ENCODE measurements around the gene ARHGEF4. TPM values are rescaled to one million over a fixed set of nuclear protein-coding genes. Genes with fewer than 3 reads are reported as not detected.

ARHGEF4 gene
- total RNA-seq, 2 donors from 2014 or later, result 50.3 to 54.7 TPM

DNA sequence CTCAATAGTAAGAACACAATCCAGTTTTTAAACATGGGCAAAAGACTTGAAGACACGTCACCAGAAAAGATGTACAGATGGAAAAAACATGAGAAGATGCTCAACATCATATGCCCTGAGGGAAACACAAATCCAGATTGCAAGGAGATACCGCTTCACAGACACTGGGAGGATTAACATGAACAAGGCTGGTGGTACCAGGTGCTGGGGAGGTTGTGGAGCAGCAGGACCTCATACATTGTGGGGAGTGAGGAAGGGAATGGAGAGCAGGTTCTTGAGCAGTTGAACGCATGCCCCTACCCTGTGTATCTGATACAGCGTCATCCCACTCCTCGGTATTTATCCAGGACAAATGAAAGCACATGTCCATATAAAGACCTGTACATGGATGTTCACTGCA, 72.1 kb downstream of the ARHGEF4 start:
- Mint-ChIP-seq H3K36me3 (ENCODE audit: low read depth) (peaks cover 3% of the 10 kb centered on the region), H3K4me3 (no peak overlapping the region), H3K27ac (no peak overlapping the region), H3K27me3 (ENCODE audit: insufficient read depth) (peaks cover under 1% of the 10 kb centered on the region), H3K9me3 (peaks cover 20% of the 10 kb centered on the region), H3K4me1 (no peaks in the 10 kb centered on the region)
- TF ChIP-seq CTCF (conservative IDR thresholded peaks at IDR 0.05), result no peak
- H3K9me3 ChIP-seq (ENCODE audit: control insufficient read depth, low read length), result peaks cover 14% of the 10 kb centered on the region
- H3K27me3 ChIP-seq (ENCODE audit: control insufficient read depth, insufficient read depth, low read length, poor library complexity, severe bottlenecking), result no peaks in the 10 kb centered on the region
- H3K4me3 ChIP-seq (ENCODE audit: low read length), result no peak overlapping the region
- no peak overlapping the region for H3K9ac ChIP-seq (ENCODE audit: extremely low read depth, low read length, poor library complexity, severe bottlenecking)
- 89 to 92% methylated on average over 5 of the region's 5 CpGs for WGBS, 2 experiments (ENCODE audit: insufficient coverage in 1 of 2, insufficient read length in 1 of 2)
- no peaks in the 10 kb centered on the region for H3K4me1 ChIP-seq (ENCODE audit: control insufficient read depth, insufficient read depth, low read length)
- DNase-seq, result no peak
- H3K27ac ChIP-seq (ENCODE audit: low read depth, low read length), result no peak overlapping the region
- H3K36me3 ChIP-seq (ENCODE audit: control insufficient read depth, insufficient read depth, low read length), result no peaks in the 10 kb centered on the region

GRCh38 chr2:130910931-130911330, 74.2 kb downstream of the ARHGEF4 start:
- H3K9me3 Mint-ChIP-seq, result peaks cover 14% of the 10 kb centered on the region
- peaks cover 12% of the 10 kb centered on the region for H3K27me3 Mint-ChIP-seq (ENCODE audit: insufficient read depth)
- peaks cover 4% of the 10 kb centered on the region for H3K4me1 Mint-ChIP-seq
- H3K4me1 ChIP-seq (ENCODE audit: control insufficient read depth, insufficient read depth, low read length), result no peaks in the 10 kb centered on the region
- peaks cover 11% of the 10 kb centered on the region for H3K9me3 ChIP-seq (ENCODE audit: control insufficient read depth, low read length)
- no peak overlapping the region for H3K27ac ChIP-seq (ENCODE audit: low read depth, low read length)
- TF ChIP-seq CTCF (conservative IDR thresholded peaks at IDR 0.05), result no peak
- no peak overlapping the region for H3K27ac Mint-ChIP-seq
- 67 to 89% methylated on average over 6 of the region's 6 CpGs for WGBS, 2 experiments (ENCODE audit: insufficient coverage in 1 of 2, insufficient read length in 1 of 2)
- H3K4me3 ChIP-seq (ENCODE audit: low read length), result no peak overlapping the region
- H3K36me3 Mint-ChIP-seq (ENCODE audit: low read depth), result peaks cover 3% of the 10 kb centered on the region
- DNase-seq, result no peak
- H3K9ac ChIP-seq (ENCODE audit: extremely low read depth, low read length, poor library complexity, severe bottlenecking), result no peak overlapping the region
- no peak overlapping the region for H3K4me3 Mint-ChIP-seq
- H3K36me3 ChIP-seq (ENCODE audit: control insufficient read depth, insufficient read depth, low read length), result no peaks in the 10 kb centered on the region
- H3K27me3 ChIP-seq (ENCODE audit: control insufficient read depth, insufficient read depth, low read length, poor library complexity, severe bottlenecking), result no peaks in the 10 kb centered on the region

GRCh38 chr2:130911482-130911881, 74.8 kb downstream of the ARHGEF4 start:
- no peak for DNase-seq
- Histone ChIP-seq H3K36me3 (ENCODE audit: control insufficient read depth, insufficient read depth, low read length) (no peaks in the 10 kb centered on the region), H3K9ac (ENCODE audit: extremely low read depth, low read length, poor library complexity, severe bottlenecking) (no peak overlapping the region), H3K27ac (ENCODE audit: low read depth, low read length) (no peak overlapping the region), H3K9me3 (ENCODE audit: control insufficient read depth, low read length) (peaks cover 6% of the 10 kb centered on the region), H3K27me3 (ENCODE audit: control insufficient read depth, insufficient read depth, low read length, poor library complexity, severe bottlenecking) (no peaks in the 10 kb centered on the region), H3K4me1 (ENCODE audit: control insufficient read depth, insufficient read depth, low read length) (no peaks in the 10 kb centered on the region), H3K4me3 (ENCODE audit: low read length) (no peak overlapping the region)
- peaks cover 4% of the 10 kb centered on the region for H3K4me1 Mint-ChIP-seq
- 90 to 96% methylated on average over 4 to 5 of the region's 5 CpGs for WGBS, 2 experiments (ENCODE audit: insufficient coverage in 1 of 2, insufficient read length in 1 of 2)
- no peak overlapping the region for H3K4me3 Mint-ChIP-seq
- no peak for TF ChIP-seq CTCF (conservative IDR thresholded peaks at IDR 0.05)
- peaks cover 13% of the 10 kb centered on the region for H3K27me3 Mint-ChIP-seq (ENCODE audit: insufficient read depth)
- peaks cover 3% of the 10 kb centered on the region for H3K36me3 Mint-ChIP-seq (ENCODE audit: low read depth)
- no peak overlapping the region for H3K27ac Mint-ChIP-seq
- peaks cover 9% of the 10 kb centered on the region for H3K9me3 Mint-ChIP-seq
